GM12891 (cell line): ENCODE results near the gene QPRT.

Experiments used
- POLR2A ChIP-seq: IDR thresholded peaks from 2 replicates; pipeline ENCODE4 v1.6.1; 2011; ENCODE audit warnings: low read depth, low read length, control low read depth
- POLR2AphosphoS5 ChIP-seq: IDR thresholded peaks from 2 replicates; pipeline ENCODE4 v1.6.1; 2011; ENCODE audit warnings: low read depth, low read length, control low read depth
- TAF1 ChIP-seq: IDR thresholded peaks from 2 replicates; pipeline ENCODE4 v1.6.1; 2011; ENCODE audit warnings: low read depth, low read length, control low read depth

DNA sequence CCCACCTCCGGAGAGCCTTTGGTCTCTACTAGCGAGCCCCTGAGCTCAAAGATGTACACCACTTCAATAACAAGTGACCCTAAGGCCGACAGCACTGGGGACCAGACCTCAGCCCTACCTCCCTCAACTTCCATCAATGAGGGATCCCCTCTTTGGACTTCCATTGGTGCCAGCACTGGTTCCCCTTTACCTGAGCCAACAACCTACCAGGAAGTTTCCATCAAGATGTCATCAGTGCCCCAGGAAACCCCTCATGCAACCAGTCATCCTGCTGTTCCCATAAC, 15.2 kb upstream of the QPRT start:
- no peak for TF ChIP-seq POLR2A
- TF ChIP-seq POLR2AphosphoS5 = no peak
- TF ChIP-seq TAF1 = no peak
